HepG2 (cell line): ENCODE results near the gene TBATA. TPM values are rescaled to one million over a fixed set of nuclear protein-coding genes. Genes with fewer than 3 reads are reported as not detected.

Source experiments
- ATAC-seq: fragments of 200-7000 bp; cut with Tn5 transposase; 3 replicates; pipeline ENCODE4 v1.9.1; 2020; ENCODE audit warnings: mild to moderate bottlenecking, moderate library complexity
- BruUV-seq: library from RNA; stranded (reverse); fragments of 400-500 nt; replicated peaks from 2 replicates; lab custom pipeline; 2021; lab: Mats Ljungman, UMichigan
- CTCF ChIA-PET: fragments of 300-600 bp; formaldehyde crosslinking; extraction: SDS; loops from one replicate; lab custom pipeline; 2021; ENCODE audit warnings: low total read pairs, inconsistent platforms, low intra/inter-chr PET ratio; lab: Yijun Ruan, JAX
- POLR2A ChIA-PET: fragments of 350-600 bp; sonication (Branson Sonifier 250); formaldehyde crosslinking; loops from one replicate; lab custom pipeline; 2020; ENCODE audit warnings: antibody characterized with exemption, inconsistent platforms; lab: Yijun Ruan, JAX
- DNase-seq: peaks from one replicate; pipeline ENCODE4 v3.0.0-alpha.2; 2015; ENCODE audit warnings: low spot score
- FAIRE-seq: peaks from 3 replicates; lab custom pipeline; 2011; peaks lifted over from hg19 to GRCh38; lab: Jason Lieb, UNC
- H2AFZ ChIP-seq: one replicate; pipeline ENCODE4 v1.6.1; 2011; ENCODE audit warnings: low read length, inconsistent platforms
- H3K27ac ChIP-seq: fragments of 300-600 bp; 3 replicates; pipeline ENCODE4 v1.8.0; 2011; ENCODE audit warnings: mixed run types, mild to moderate bottlenecking, mixed read lengths, low read length, inconsistent platforms; ENCODE audit not compliant: insufficient read depth; ENCODE audit errors: extremely low read length
- H3K27me3 ChIP-seq, 2 experiments: fragments of 200-600 bp in 1 of 2; 2 replicates in 1 of 2; 3 replicates in 1 of 2; pipeline versions ENCODE4 v1.6.0 to v1.8.0; 2011; ENCODE audit warnings: low read length in 2 of 2, mild to moderate bottlenecking in 2 of 2, moderate library complexity in 2 of 2, inconsistent platforms in 1 of 2; ENCODE audit not compliant: insufficient read depth in 2 of 2, control insufficient read depth in 1 of 2
- H3K36me3 ChIP-seq, 2 experiments: fragments of 200-600 bp in 1 of 2; replicated peaks in 1 of 2; 2 replicates in 1 of 2; 3 replicates in 1 of 2; pipeline versions ENCODE4 v1.5.1 to v1.8.0; 2011; ENCODE audit warnings: low read length in 2 of 2, inconsistent platforms in 1 of 2; ENCODE audit not compliant: insufficient read depth in 2 of 2, control insufficient read depth in 1 of 2
- H3K4me1 ChIP-seq: 2 replicates; pipeline ENCODE4 v1.5.1; 2012; ENCODE audit warnings: low read length, inconsistent platforms; ENCODE audit not compliant: insufficient read depth
- H3K4me2 ChIP-seq: 2 replicates; pipeline ENCODE4 v1.6.0; 2011; ENCODE audit warnings: low read depth, low read length, inconsistent platforms
- H3K4me3 ChIP-seq, 3 experiments: fragments of 200-600 bp in 1 of 3; sonication (generic), shearing (Covaris generic) in 1 of 3; replicated peaks in 1 of 3; 2 replicates each; pipeline ENCODE4 v1.5.1; 2011 to 2016; ENCODE audit warnings: low read length in 3 of 3, inconsistent platforms in 2 of 3, low read depth in 2 of 3, mild to moderate bottlenecking in 2 of 3, control low read depth in 1 of 3, mixed read lengths in 1 of 3; ENCODE audit not compliant: insufficient read depth in 1 of 3
- H3K79me2 ChIP-seq: one replicate; pipeline ENCODE4 v1.6.1; 2011; ENCODE audit warnings: low read length, inconsistent platforms; ENCODE audit not compliant: insufficient read depth
- H3K9ac ChIP-seq: 2 replicates; pipeline ENCODE4 v1.6.0; 2011; ENCODE audit warnings: mild to moderate bottlenecking, low read depth, low read length, inconsistent platforms; ENCODE audit not compliant: insufficient read depth
- H3K9me3 ChIP-seq: 2 replicates; pipeline ENCODE4 v1.5.1; 2012; ENCODE audit warnings: mild to moderate bottlenecking, low read length
- H4K20me1 ChIP-seq: 2 replicates; pipeline ENCODE4 v1.6.0; 2011; ENCODE audit warnings: inconsistent platforms, mild to moderate bottlenecking, low read length, moderate library complexity; ENCODE audit not compliant: insufficient read depth
- BATF2 ChIP-seq: sonication (generic); formaldehyde crosslinking; IDR thresholded peaks from 2 replicates; pipeline ENCODE4 v1.8.0; 2022; ENCODE audit warnings: mild to moderate bottlenecking, missing genetic modification reagents, moderate library complexity
- IRF2 ChIP-seq: IDR thresholded peaks from 2 replicates; pipeline ENCODE4 v1.6.1; 2018; ENCODE audit warnings: missing genetic modification reagents, missing compliant biosample characterization
- PATZ1 ChIP-seq: sonication (generic); formaldehyde crosslinking; IDR thresholded peaks from 2 replicates; pipeline ENCODE4 v1.4.0; 2020; ENCODE audit warnings: missing genetic modification reagents
- PAXIP1 ChIP-seq: sonication (generic); formaldehyde crosslinking; conservative IDR thresholded peaks from 2 replicates; pipeline ENCODE4 v1.4.0; 2020; ENCODE audit warnings: mild to moderate bottlenecking, missing genetic modification reagents, moderate library complexity
- RBM39 ChIP-seq: fragments of 200-400 bp; formaldehyde crosslinking; IDR thresholded peaks from one replicate; pipeline ENCODE4 v1.6.1; 2018; ENCODE audit warnings: antibody characterized with exemption, mild to moderate bottlenecking, low read depth, low read length; ENCODE audit not compliant: poor library complexity, severe bottlenecking
- SNRNP70 ChIP-seq: fragments of 200-400 bp; formaldehyde crosslinking; IDR thresholded peaks from 2 replicates; pipeline ENCODE4 v1.6.1; 2017; ENCODE audit warnings: mild to moderate bottlenecking, low read depth, low read length, moderate library complexity
- ZNF350 ChIP-seq: sonication (generic); formaldehyde crosslinking; IDR thresholded peaks from 2 replicates; pipeline ENCODE4 v1.4.0; 2020; ENCODE audit warnings: mild to moderate bottlenecking, low read depth, missing genetic modification reagents, borderline replicate concordance
- ZNF569 ChIP-seq: sonication (generic); formaldehyde crosslinking; IDR thresholded peaks from 2 replicates; pipeline ENCODE4 v1.5.0; 2020; ENCODE audit warnings: mild to moderate bottlenecking, missing genetic modification reagents, moderate library complexity, borderline replicate concordance
- WGBS: methylation state at CpG from one replicate; pipeline ENCODE4 v1.1.6; 2017; ENCODE audit warnings: low lambda C conversion rate; 5-methylcytosine and 5-hydroxymethylcytosine counted together
- in situ Hi-C: cut with HindIII; loops from 2 replicates; pipeline ENCODE4 v1.10.0; 2017; ENCODE audit warnings: low pct_unique_long_range_greater_than_20kb; ENCODE audit not compliant: extremely low pct_ligation_motif_present
- intact Hi-C: fragments of 100-400 bp; cut with micrococcal nuclease; formaldehyde crosslinking; loops from one replicate; pipeline ENCODE4 v1.10.0; 2022; ENCODE audit not compliant: unreplicated experiment
- polyA plus RNA-seq, 8 experiments: library from polyadenylated mRNA; depleted of rRNA in 3 of 8; stranded (reverse) in 7 of 8; unstranded in 1 of 8; fragments of >200 nt; fragmentation: Illumina TruSeq in 4 of 8; extraction: Trizol in 4 of 8; gene quantifications; 2 replicates each; pipeline versions ENCODE4 v1.2.1 to v1.2.3, GENCODE V29; 2011 to 2016; ENCODE audit warnings: low read depth in 4 of 8, missing spikeins in 1 of 8, mixed read lengths in 1 of 8; ENCODE audit not compliant: insufficient read depth in 1 of 8
- total RNA-seq, 5 experiments: library from RNA; depleted of rRNA; stranded (reverse); fragments of >200 nt; fragmentation: Illumina TruSeq; extraction: Trizol; gene quantifications; 2 replicates each; pipeline ENCODE4 v1.2.3, GENCODE V29; 2016; ENCODE audit warnings: low read depth in 1 of 5

TBATA gene
- total and polyA plus RNA-seq, 2 of the 13 experiments (the other 11 are each of a cell fraction or from before 2014, with no cell fraction given): not detected

GRCh38 chr10:70742537-70743429 is 42.4 kb downstream of the TBATA start (continued):
- peak; percentile 49 for TF ChIP-seq PAXIP1
- peak; percentile 45; the same call in 1 of the 2 replicates for TF ChIP-seq PATZ1

GRCh38 chr10:70740406-70741288 is 44.5 kb downstream of the TBATA start:
- DNase-seq: no peak
- no peak for ATAC-seq
- BruUV-seq: no TSS peak
- TF ChIP-seq ZNF569 (CRISPR knock-in tag) (no peak), SNRNP70 (no peak), BATF2 (CRISPR knock-in tag) (no peak), ZNF350 (CRISPR knock-in tag) (no peak), IRF2 (CRISPR knock-in tag) (no peak), RBM39 (no peak)
- H3K9ac ChIP-seq: no peak overlapping the region
- H2AFZ ChIP-seq: no peak overlapping the region
- in situ Hi-C loops (no loop called here), intact Hi-C loops (no loop called here)
- POLR2A ChIA-PET: no interaction called here
- H3K36me3 ChIP-seq: no peaks in the 10 kb centered on the region
- no peak overlapping the region for H3K4me3 ChIP-seq
- WGBS: 58% methylated on average over 6 of the region's 12 CpGs
- no peaks in the 10 kb centered on the region for H3K79me2 ChIP-seq
- H3K9me3 ChIP-seq: no peaks in the 10 kb centered on the region
- FAIRE-seq: no peak
- H3K27me3 ChIP-seq: peaks cover 1 to 2% of the 10 kb centered on the region in 2 experiments; a peak in 2 of 5 replicates
- no peaks in the 10 kb centered on the region for H4K20me1 ChIP-seq
- H3K4me1 ChIP-seq: peaks cover 43% of the 10 kb centered on the region
- H3K27ac ChIP-seq: no peak overlapping the region
- H3K4me2 ChIP-seq: no peak overlapping the region
- CTCF ChIA-PET: no interaction called here
